HG02588 (cell line): ENCODE measurements around the gene ZSCAN23.
"Not testable (repeated sequence)": the region's sequence is repeated elsewhere in the genome, so short reads cannot be mapped to it uniquely, and the experiment has no call there.

Source experiments
- ATAC-seq: cut with Tn5 transposase; IDR thresholded peaks from one replicate; pipeline ENCODE4 v1.9.1; 2021; ENCODE audit warnings: mild to moderate bottlenecking, moderate library complexity; ENCODE audit not compliant: unreplicated experiment

ZSCAN23 gene

DNA sequence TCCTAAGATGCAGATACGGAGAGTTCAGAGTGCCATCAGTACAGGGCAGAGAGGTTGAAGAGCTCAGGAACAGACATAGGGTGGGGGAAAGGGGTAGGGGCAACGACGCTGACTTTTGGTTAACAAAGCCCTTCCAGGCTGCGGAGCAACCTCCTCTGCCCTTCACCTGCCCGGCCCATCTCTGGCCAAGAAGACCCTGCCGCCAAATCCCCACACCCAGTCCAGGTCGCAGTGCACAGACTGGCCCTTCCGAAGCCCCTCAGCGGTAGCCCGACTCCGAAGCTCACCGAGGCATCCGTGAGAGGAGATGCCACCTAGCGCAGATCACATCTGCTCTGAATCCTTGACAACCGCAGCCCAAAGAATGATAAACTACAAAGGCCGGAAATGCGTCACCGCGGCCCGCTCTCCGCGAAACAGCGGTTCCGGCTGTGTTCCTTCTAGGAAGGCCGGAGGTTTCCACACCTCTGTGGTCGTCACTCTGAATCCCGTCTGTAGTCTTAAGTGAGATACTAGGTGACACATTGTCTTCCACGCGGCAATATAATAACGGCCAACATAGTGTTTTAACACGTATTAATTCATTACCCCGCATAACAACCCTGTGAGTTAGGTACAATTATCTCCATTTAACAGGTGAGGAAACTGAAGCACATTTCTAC lies at the start of gene ZSCAN23:
ZSCAN23 (minus strand) TSS at position 380 of the 662 bp plus-strand sequence. CDS start 7,225 bp downstream, outside the sequence.
- ATAC-seq = peak; percentile 93

DNA sequence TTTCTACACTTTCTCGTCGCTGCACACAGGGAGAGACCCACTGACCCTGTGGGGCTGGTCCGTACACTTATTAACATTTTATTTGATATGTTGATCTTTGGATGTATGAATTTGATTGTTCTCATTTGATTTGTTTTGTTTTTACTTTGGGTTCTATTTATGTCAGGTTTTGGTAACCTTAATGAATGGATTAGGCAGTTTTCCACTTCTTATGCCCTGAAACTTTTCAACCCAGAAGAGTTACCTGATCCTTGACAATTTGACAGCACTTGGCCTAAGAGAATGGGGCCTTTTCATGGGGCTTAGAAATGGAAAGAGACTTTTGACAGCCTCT lies 48.7 kb upstream of the ZSCAN23 start:
- ATAC-seq = no peak

DNA sequence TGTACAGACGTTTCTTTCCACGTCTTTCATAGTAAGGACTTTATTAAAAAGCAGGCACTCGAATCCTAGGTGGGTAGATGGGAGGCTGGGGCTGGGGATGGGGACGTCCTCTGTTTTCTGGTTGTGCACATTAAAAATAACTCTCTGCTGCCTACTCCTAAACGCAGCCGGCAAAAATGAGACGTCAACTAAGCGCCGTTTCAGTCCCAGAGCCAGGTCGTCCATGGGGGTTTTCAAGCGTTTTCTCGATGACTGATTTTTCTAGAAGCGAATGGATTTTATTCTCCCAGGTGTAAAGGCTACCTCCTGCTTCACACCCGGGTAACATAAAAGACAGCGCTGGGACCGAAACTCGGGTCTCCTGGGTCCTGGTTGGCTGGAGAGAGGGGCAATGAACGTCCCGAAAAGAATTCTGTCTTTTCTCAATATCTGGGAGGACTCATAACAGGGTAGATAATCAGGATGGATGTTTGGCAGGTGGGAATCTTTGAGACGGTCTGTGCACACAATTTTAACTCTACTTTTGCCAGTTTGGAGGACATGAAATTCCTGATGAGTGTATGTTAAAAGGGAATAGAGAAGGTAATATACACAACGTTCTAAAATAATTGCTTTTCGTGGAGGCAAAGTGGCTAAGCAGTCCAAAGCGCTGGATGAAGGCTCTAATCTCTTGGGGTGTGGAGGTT lies 47.1 kb upstream of the ZSCAN23 start:
- ATAC-seq = no peak

DNA sequence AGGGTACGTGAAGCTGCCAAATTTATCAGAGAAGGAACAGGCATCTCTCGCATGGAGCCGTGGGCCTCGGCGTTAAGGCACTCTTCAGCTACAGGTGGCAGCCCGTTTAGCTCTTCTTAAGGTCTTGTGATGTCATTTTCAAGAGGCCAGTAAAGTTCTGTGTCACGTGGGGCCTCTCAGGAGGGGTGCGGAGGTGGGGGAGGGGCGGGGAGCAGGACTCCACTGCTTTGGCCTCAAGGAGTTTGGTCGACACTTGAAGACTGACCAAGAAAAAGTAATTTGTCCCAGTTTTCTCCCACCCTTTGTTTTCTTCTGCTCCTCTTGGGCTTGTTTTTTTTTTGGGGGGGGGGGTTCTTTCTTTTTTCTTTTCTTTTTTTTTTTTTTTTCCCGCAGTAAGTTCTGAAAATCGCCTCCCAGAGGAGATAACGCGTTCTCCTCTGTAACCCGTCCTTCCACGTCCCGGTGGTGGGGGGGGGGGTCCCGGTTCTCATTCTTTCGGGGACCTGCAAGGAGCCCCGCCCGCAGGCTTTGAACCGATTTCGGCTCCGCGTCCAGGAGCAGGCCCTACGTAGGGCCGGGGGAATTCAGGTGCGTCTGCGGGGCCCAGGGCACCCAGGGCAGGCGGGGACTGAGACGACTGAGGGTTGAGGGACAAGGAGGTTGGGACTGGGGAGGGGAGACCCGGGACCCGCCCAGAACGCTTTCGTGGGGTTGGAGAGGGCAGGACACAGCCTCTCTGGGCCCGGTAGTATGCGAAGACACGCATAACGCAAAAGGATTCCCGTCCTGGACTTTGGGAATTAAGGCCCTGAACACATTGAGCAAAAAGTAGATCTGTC lies 46.3 kb upstream of the ZSCAN23 start:
- no peak for ATAC-seq

DNA sequence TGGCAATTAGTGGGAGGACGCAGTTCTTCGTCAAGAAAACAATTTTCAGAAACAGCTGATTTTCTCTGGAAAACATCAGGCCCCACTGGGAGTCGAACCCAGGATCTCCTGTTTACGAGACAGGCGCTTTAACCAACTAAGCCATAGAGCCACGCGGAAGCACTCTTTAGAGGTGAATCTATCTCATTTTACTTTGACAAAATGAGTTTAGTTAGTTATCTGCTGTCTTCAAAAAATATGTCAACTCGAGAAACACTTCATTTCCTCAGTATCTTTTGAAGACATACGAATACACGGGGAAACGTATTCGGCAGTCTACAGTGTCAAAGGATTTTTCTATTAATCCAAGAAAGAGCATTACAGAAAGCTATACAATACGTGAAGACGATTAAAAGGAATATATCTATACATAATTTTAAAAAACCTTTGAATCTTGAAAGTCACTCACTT lies 45.6 kb upstream of the ZSCAN23 start:
- no peak for ATAC-seq

- ATAC-seq = no peak
Observed at GRCh38 chr6:28486988-28487742, 43.9 kb upstream of the ZSCAN23 start.

DNA sequence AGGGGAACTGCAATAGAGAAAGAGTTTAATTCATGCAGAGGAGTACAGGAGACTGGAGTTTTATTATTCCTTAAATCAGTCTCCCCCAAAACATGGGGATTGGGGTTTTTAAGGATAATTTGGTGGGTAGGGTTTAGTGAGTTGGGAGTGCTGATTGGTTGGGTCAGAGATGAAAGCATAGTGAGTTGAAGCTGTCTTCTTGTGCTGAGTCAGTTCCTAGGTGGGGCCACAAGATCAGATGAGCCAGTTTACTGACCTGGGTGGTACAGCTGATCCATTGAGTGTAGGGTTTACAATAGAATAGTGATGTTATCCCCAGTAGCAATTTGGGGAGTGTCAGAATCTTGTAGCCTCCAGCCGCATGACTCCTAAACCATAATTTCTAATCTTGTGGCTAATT lies 43.2 kb upstream of the ZSCAN23 start:
- no peak for ATAC-seq

DNA sequence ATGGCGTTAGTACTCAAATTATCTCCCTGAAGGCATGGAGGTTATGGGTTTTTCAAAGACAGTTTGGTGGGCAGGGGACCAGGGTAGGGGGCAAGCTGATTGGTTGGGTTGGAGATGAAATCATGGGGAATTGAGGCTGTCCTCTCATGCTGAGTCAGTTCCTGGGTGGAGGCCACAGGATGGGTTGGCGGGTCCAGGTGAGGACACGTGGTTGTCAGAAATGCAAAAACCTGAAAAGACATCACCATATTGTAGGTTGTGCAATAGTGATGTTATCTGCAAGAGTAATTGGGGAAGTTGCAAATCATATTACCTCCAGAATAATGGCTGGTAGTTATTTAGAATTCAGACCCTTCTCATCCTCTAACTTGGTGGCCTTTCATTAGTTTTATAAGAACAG lies 42.2 kb upstream of the ZSCAN23 start:
- no peak for ATAC-seq

GRCh38 chr6:28480253-28480932 lies 37.1 kb upstream of the ZSCAN23 start:
- no peak for ATAC-seq

GRCh38 chr6:28478518-28478917 lies 35.2 kb upstream of the ZSCAN23 start:
- ATAC-seq = no peak

GRCh38 chr6:28474441-28475219 lies 31.3 kb upstream of the ZSCAN23 start:
- ATAC-seq = no peak

GRCh38 chr6:28469153-28469745 lies 26.0 kb upstream of the ZSCAN23 start:
- ATAC-seq = not testable (repeated sequence)

- ATAC-seq = no peak
Observed at GRCh38 chr6:28468056-28468455, 24.8 kb upstream of the ZSCAN23 start.

DNA sequence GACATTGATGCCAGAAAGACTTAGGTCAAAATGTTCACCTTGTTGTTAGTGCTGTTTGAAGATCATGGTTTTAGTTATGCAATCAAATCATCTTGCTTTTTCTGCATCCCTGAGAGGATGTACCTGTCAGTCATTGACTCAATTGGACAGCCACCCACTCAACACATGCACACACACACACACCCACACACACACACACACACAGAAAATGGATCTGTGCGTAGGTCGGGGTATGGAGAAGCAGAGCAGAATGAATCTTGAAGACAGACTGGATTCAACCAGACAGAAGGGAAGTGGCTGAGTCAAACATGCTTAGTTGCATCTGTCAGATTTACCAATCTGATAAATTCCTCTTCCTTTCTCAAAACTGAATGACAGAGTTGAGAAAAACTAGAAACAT lies 19.1 kb upstream of the ZSCAN23 start:
- no peak for ATAC-seq

DNA sequence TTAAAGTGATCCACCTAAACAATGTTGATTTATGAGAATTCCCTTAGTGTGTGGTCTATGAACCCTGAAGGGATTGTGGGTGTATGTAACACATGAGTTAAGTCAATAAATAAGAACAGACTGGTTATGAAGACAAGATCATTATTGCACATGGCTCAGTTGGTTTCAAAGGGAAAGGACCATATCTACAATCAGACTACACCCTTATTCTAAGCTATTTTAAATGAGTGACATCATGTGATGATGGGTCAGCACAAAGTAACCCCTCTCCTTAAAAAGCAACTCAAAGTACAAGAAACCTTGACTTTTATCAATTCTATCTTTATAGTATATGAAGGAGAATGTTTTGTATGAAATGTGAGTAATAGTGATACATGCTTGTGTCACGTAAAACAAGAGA lies 15.3 kb upstream of the ZSCAN23 start:
- no peak for ATAC-seq

DNA sequence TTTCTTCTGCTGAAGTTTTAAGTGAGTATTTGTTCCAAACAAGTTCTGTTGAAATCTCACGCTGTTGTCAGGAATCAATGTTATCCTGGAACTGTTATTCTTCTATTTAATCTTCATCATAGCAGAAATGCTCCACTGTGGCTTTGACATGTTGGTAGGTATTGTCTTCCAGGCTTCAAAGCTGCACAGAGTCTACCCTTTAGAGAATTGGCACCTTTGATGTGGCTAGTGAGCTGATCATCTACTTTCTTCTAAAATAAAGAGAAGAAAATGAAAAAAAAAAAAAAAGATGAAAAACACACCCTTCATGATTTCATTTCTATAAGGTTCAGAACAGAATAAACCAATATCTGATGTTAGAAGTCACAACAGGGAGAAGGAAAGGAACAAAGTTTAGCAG lies 5.8 kb upstream of the ZSCAN23 start:
- no peak for ATAC-seq

DNA sequence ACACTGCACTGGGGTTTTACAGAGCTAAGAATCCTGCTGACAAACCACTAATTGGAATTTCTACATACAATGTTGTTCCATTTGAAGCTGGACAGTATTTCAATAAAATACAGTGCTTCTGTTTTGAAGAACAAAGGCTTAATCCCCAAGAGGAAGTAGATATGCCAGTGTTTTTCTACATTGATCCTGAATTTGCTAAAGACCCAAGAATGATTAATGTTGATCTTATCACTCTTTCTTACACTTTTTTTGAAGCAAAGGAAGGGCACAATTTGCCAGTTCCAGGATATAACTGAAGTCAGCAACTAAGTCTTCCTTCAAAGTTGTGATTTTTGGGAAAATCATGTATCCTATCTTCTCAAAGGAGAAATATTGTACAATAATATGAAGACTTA lies 4.2 kb upstream of the ZSCAN23 start:
- ATAC-seq = not testable (repeated sequence)

GRCh38 chr6:28446818-28447511 lies 3.7 kb upstream of the ZSCAN23 start:
- no peak for ATAC-seq

GRCh38 chr6:28444759-28445158 lies 1.5 kb upstream of the ZSCAN23 start:
- ATAC-seq = not testable (repeated sequence)
